ENCODE measurements around the gene MACC1. TPM values are rescaled to one million over a fixed set of nuclear protein-coding genes. Genes with fewer than 3 reads are reported as not detected.

MACC1 gene
- total RNA-seq, 1 donor from 2014 or later = not detected

DNA sequence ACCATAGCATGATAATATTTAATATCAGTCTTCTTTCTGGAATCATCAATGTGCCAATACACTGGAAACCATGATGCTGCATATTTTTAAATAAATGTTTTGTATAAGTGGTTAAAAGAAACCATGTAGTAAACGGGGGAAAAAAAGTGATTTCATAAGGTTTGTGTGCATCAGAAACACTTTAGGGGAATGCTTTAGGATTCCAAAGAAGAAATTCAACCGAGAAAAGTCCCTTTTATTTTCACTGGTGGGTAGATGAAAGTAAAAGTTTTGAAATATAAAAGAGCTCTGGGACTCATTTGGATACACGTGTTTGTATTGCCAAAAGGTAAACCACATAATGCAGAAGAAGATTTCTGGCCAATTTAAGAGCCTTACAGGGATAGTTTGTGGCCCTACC lies 11.9 kb upstream of the MACC1 start:
- DNase-seq (ENCODE audit: low spot score in 2 of 2) = no peak
- H3K27me3 ChIP-seq = no peaks in the 10 kb centered on the region
- no peaks in the 10 kb centered on the region for H3K4me1 ChIP-seq
- no peaks in the 10 kb centered on the region for H3K9me3 ChIP-seq
- H3K4me3 ChIP-seq = no peak overlapping the region
- intact Hi-C loops (cut with DNase I) = no loop called here
- no peaks in the 10 kb centered on the region for H3K36me3 ChIP-seq
- H3K27ac ChIP-seq = no peak overlapping the region
- TF ChIP-seq, protein P1, sequence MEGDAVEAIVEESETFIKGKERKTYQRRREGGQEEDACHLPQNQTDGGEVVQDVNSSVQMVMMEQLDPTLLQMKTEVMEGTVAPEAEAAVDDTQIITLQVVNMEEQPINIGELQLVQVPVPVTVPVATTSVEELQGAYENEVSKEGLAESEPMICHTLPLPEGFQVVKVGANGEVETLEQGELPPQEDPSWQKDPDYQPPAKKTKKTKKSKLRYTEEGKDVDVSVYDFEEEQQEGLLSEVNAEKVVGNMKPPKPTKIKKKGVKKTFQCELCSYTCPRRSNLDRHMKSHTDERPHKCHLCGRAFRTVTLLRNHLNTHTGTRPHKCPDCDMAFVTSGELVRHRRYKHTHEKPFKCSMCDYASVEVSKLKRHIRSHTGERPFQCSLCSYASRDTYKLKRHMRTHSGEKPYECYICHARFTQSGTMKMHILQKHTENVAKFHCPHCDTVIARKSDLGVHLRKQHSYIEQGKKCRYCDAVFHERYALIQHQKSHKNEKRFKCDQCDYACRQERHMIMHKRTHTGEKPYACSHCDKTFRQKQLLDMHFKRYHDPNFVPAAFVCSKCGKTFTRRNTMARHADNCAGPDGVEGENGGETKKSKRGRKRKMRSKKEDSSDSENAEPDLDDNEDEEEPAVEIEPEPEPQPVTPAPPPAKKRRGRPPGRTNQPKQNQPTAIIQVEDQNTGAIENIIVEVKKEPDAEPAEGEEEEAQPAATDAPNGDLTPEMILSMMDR (IDR thresholded peaks at IDR 0.05) = no peak

DNA sequence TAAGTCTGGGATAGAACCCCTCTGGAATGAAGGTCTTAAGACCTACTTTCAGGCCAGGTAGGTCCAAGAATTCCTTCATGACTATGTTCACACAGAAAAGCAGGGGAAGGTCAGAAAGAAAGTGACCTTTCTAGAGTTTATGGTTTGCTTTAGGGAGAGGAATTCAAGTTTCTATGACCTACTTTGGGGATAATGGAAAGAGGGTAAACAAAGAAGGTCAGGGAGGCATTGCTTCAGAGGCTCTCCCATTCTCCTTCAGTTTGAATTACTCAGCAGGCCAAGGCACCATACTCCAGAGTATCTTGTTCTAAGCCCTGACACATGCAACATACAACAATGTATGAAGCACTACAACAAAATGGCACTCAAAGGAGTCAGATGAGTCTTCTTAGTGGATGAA lies 11.5 kb upstream of the MACC1 start:
- no peak overlapping the region for H3K4me3 ChIP-seq
- H3K4me1 ChIP-seq = no peaks in the 10 kb centered on the region
- no peaks in the 10 kb centered on the region for H3K9me3 ChIP-seq
- H3K36me3 ChIP-seq = no peaks in the 10 kb centered on the region
- intact Hi-C loops (cut with DNase I) = no loop called here
- H3K27me3 ChIP-seq = no peaks in the 10 kb centered on the region
- no peak overlapping the region for H3K27ac ChIP-seq
- TF ChIP-seq, protein P1 (IDR thresholded peaks at IDR 0.05) = no peak
- DNase-seq (ENCODE audit: low spot score in 2 of 2) = no peak

DNA sequence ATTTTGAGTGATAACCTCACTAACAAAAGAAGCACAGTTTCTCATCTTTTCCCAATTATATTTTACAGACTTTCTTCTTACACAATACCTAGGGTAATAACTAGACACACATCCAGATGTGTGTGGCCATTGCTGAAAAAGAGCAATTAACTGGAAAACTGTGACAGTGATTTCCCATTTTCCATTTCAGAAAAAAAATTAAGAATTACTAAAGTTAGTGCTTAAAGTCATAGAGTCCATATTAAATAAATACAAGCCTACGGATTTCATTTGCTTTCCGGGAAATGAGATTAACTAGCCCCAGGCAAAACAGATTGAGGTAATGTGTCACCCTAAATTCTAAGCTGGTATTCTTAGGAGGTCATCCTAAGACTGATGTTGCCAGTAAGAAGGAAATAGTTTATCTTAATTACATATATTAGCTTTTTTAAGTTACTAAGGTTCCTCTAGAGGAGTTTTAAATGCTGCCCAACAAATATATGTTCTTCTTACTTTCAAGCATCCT lies 10.2 kb upstream of the MACC1 start:
- Histone ChIP-seq H3K4me1 (no peaks in the 10 kb centered on the region), H3K4me3 (no peak overlapping the region), H3K9me3 (no peaks in the 10 kb centered on the region), H3K27ac (no peak overlapping the region), H3K36me3 (no peaks in the 10 kb centered on the region), H3K27me3 (no peaks in the 10 kb centered on the region)
- intact Hi-C loops (cut with DNase I) = no loop called here
- TF ChIP-seq, protein P1 (IDR thresholded peaks at IDR 0.05) = no peak
- no peak for DNase-seq (ENCODE audit: low spot score in 2 of 2)

DNA sequence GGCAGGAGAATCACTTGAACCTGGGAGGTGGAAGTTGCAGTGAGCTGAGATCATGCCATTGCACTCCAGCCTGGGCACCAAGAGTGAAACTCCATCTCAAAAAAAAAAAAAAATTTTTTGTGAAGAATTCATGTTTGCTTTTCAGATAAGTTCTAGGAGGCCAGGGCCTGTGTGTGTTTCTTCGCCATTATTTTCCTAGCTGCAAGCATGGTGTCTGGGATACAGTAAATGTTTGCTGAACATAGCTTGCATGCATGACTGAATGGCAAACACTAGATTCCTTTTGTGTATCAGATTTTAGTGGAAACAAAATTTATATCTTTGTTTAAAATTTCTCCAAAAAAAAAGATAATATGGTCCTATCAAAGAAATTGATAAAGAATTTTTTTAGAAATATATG lies 9.7 kb upstream of the MACC1 start:
- TF ChIP-seq, protein P1 (IDR thresholded peaks at IDR 0.05) = no peak

DNA sequence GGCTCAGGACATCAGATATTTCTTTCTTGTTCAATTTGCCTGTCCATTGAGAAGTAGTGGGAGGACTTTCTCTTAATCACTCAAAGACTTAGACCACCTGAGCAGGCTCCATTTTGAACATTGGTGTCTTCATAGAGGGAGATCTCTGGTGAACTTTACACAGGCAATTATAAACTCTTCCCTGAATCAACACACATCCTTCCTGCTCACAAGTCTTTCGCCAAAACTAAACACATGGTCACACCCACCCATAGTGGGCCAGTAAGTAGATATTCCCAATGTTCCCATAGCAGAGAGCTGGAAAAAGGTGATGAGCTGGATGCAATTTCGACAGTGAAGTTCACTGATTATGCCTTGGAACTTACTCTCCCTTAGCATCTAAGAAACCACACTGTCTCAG lies 8.2 kb upstream of the MACC1 start:
- intact Hi-C loops (cut with DNase I) = no loop called here
- no peaks in the 10 kb centered on the region for H3K27me3 ChIP-seq
- no peak overlapping the region for H3K27ac ChIP-seq
- H3K9me3 ChIP-seq = no peaks in the 10 kb centered on the region
- DNase-seq (ENCODE audit: low spot score in 2 of 2) = no peak
- TF ChIP-seq, protein P1 (IDR thresholded peaks at IDR 0.05) = no peak
- H3K4me3 ChIP-seq = no peak overlapping the region
- no peaks in the 10 kb centered on the region for H3K4me1 ChIP-seq
- no peaks in the 10 kb centered on the region for H3K36me3 ChIP-seq

More for the DNA sequence above, 9.7 kb upstream of the MACC1 start:
- Histone ChIP-seq H3K9me3 (no peaks in the 10 kb centered on the region), H3K4me3 (no peak overlapping the region), H3K27ac (no peak overlapping the region), H3K36me3 (no peaks in the 10 kb centered on the region), H3K4me1 (no peaks in the 10 kb centered on the region), H3K27me3 (no peaks in the 10 kb centered on the region)
- intact Hi-C loops (cut with DNase I) = no loop called here
- no peak for DNase-seq (ENCODE audit: low spot score in 2 of 2)

DNA sequence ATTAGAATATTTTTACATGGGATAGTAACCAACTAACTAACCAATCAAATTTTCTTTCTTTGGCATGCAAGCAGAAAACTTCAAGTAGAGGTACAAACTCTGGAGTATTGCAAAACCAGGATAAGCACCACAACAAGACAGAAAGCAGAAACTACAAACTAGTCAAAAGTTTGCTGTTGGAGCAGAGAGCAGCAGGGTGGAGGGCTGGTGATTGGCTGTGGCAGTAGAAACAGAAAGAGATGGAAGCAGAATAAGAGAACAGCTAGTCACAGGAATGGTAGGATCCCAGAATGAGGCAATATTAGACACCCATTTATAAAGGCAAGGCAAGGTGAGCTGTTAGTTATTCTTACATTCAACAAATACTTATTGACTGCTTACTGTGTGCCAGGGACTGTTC lies 6.8 kb upstream of the MACC1 start:
- TF ChIP-seq, protein P1 (IDR thresholded peaks at IDR 0.05) = no peak
- DNase-seq (ENCODE audit: low spot score in 2 of 2) = no peak
- Histone ChIP-seq H3K4me3 (no peak overlapping the region), H3K4me1 (no peaks in the 10 kb centered on the region), H3K27ac (no peak overlapping the region), H3K9me3 (no peaks in the 10 kb centered on the region), H3K27me3 (no peaks in the 10 kb centered on the region), H3K36me3 (no peaks in the 10 kb centered on the region)
- intact Hi-C loops (cut with DNase I) = no loop called here
